Medulla oblongata (tissue), 1 donor: Measurements from ENCODE around the gene UIMC1.

Experiments
- DNase-seq: peaks from one replicate; pipeline ENCODE4 v3.0.0-alpha.2; 2015; ENCODE audit errors: extremely low spot score

The UIMC1 gene

GRCh38 chr5:176902102-176902814 is 104.3 kb downstream of the UIMC1 start:
- DNase-seq, result no peak

GRCh38 chr5:176901260-176902101 is 105.1 kb downstream of the UIMC1 start:
- DNase-seq, result peak; percentile 43

- DNase-seq, result no peak
Measured at GRCh38 chr5:176900780-176901204, 105.8 kb downstream of the UIMC1 start.

- peak; percentile 36 for DNase-seq
Measured at GRCh38 chr5:176899946-176900779, 106.4 kb downstream of the UIMC1 start.

- DNase-seq, result peak; percentile 34
Measured at GRCh38 chr5:176899296-176899891, 107.2 kb downstream of the UIMC1 start, which contains the start of gene HK3. Gene HK3, minus strand, starts transcription at chr5:176899346. Its CDS starts 3,187 bp downstream, at chr5:176896159.

- DNase-seq, result no peak
Measured at GRCh38 chr5:176897263-176897662, 109.3 kb downstream of the UIMC1 start.

GRCh38 chr5:176895831-176896230 is 110.7 kb downstream of the UIMC1 start:
- no peak for DNase-seq

- DNase-seq, result no peak
Measured at GRCh38 chr5:176894298-176894697, 112.3 kb downstream of the UIMC1 start.

GRCh38 chr5:176892663-176893062 is 113.9 kb downstream of the UIMC1 start:
- DNase-seq, result no peak

- DNase-seq, result no peak
Measured at GRCh38 chr5:176891331-176891958, 115.1 kb downstream of the UIMC1 start.

GRCh38 chr5:176890455-176891330 is 115.9 kb downstream of the UIMC1 start:
- no peak for DNase-seq

GRCh38 chr5:176889321-176890280 is 117.0 kb downstream of the UIMC1 start:
- no peak for DNase-seq

GRCh38 chr5:176888865-176889165 is 117.8 kb downstream of the UIMC1 start:
- no peak for DNase-seq

GRCh38 chr5:176888016-176888864 is 118.3 kb downstream of the UIMC1 start:
- no peak for DNase-seq

- no peak for DNase-seq
Measured at GRCh38 chr5:176887252-176887849, 119.2 kb downstream of the UIMC1 start.

- DNase-seq, result peak; percentile 14
Measured at GRCh38 chr5:176886336-176887251, 120.0 kb downstream of the UIMC1 start.

GRCh38 chr5:176884571-176884890 is 122.0 kb downstream of the UIMC1 start:
- DNase-seq, result no peak
